ENCODE results near the gene SETD6. TPM values are rescaled to one million over a fixed set of nuclear protein-coding genes. Genes with fewer than 3 reads are reported as not detected.
"Not testable (repeated sequence)": the region's sequence is repeated elsewhere in the genome, so short reads cannot be mapped to it uniquely, and the experiment has no call there.

The SETD6 gene
- total RNA-seq, 1 donor from 2014 or later: 79.1 TPM

- intact Hi-C loops (cut with DNase I): loop anchor here (2.0 kb wide), 1 partner anchor 149 kb away; no protein-coding TSS in a partner anchor
- H3K4me1 ChIP-seq: peaks cover 6% of the 10 kb centered on the region
- no peaks in the 10 kb centered on the region for H3K36me3 ChIP-seq
- H3K9me3 ChIP-seq: no peaks in the 10 kb centered on the region
- no peak overlapping the region for H3K27ac ChIP-seq
- peak overlapping the region; percentile 15 to 28 for H3K4me3 ChIP-seq
- no peak for DNase-seq (ENCODE audit: extremely low spot score in 2 of 2)
- peak; percentile 85 to 92 (median 87) for TF ChIP-seq CTCF (IDR thresholded peaks at IDR 0.05)
- no peak for TF ChIP-seq POLR2A (IDR thresholded peaks at IDR 0.05)
- H3K27me3 ChIP-seq: no peaks in the 10 kb centered on the region
Measured at GRCh38 chr16:58487566-58488351, 27.6 kb upstream of the SETD6 start.

DNA sequence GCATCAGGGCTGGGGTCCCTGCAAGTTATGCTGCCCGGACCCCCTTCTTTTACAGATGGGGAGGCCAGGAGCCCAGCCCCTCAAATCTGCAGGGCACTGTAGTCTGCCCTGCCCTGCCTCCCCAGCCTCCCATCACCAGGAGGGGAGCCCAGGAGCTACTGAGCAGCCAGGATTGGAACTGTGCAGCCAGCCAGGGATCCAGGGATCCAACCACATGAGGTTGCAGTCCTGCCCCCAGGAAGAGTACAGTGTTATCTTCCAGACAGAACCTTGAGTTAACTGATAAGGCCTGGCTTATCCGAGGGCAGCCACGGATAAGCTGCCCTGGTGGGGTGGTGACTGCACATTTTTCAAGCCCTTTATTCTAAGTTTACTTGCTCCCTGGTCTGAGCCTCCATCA, 26.8 kb upstream of the SETD6 start:
- Histone ChIP-seq H3K27me3 (no peaks in the 10 kb centered on the region), H3K4me3 (no peak overlapping the region), H3K9me3 (no peaks in the 10 kb centered on the region), H3K4me1 (peaks cover 6% of the 10 kb centered on the region), H3K36me3 (no peaks in the 10 kb centered on the region), H3K27ac (no peak overlapping the region)
- intact Hi-C loops (cut with DNase I): no loop called here
- TF ChIP-seq POLR2AphosphoS5 (IDR thresholded peaks at IDR 0.05; ENCODE audit: insufficient read depth in 1 of 2, low read depth in 1 of 2) (no peak), POLR2A (IDR thresholded peaks at IDR 0.05) (no peak), CTCF (IDR thresholded peaks at IDR 0.05) (no peak)
- DNase-seq (ENCODE audit: extremely low spot score in 2 of 2): no peak

- no peak overlapping the region for H3K4me3 ChIP-seq
- no peak for DNase-seq (ENCODE audit: extremely low spot score in 2 of 2)
- no peak for TF ChIP-seq POLR2A (IDR thresholded peaks at IDR 0.05)
- TF ChIP-seq CTCF (IDR thresholded peaks at IDR 0.05): no peak
- no peak for TF ChIP-seq POLR2AphosphoS5 (IDR thresholded peaks at IDR 0.05; ENCODE audit: insufficient read depth in 1 of 2, low read depth in 1 of 2)
- H3K9me3 ChIP-seq: no peaks in the 10 kb centered on the region
- H3K36me3 ChIP-seq: no peaks in the 10 kb centered on the region
- intact Hi-C loops (cut with DNase I): no loop called here
- H3K4me1 ChIP-seq: peaks cover 6% of the 10 kb centered on the region
- H3K27me3 ChIP-seq: no peaks in the 10 kb centered on the region
- no peak overlapping the region for H3K27ac ChIP-seq
Measured at GRCh38 chr16:58490065-58490464, 25.3 kb upstream of the SETD6 start.

GRCh38 chr16:58490539-58490938, 24.8 kb upstream of the SETD6 start:
- DNase-seq (ENCODE audit: extremely low spot score in 2 of 2); H3K27me3 ChIP-seq; H3K4me3 ChIP-seq; H3K27ac ChIP-seq; H3K9me3 ChIP-seq; H3K36me3 ChIP-seq; H3K4me1 ChIP-seq; intact Hi-C loops (cut with DNase I): not testable (repeated sequence)

DNA sequence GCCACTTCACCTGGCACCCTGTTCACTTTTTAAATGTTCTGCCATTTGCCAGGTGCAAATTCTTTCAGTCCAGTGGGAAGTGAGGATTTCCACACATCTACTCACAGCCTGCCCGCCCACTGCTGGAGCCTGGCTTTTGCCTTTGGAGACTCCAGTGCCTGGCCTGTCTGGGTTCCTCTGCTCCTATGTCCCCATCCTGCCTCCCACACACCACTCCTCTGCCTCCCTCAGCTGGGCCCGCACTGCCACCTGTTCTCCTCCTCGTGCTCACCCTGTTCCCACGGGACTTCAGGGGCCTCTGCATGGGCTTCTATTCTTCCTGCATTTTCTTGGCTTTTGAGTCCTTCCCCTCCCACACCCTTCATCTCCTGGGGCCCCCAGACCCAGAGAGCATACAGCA, 23.3 kb upstream of the SETD6 start:
- H3K36me3 ChIP-seq: no peaks in the 10 kb centered on the region
- H3K9me3 ChIP-seq: no peaks in the 10 kb centered on the region
- no peaks in the 10 kb centered on the region for H3K27me3 ChIP-seq
- H3K4me3 ChIP-seq: no peak overlapping the region
- no peak for DNase-seq (ENCODE audit: extremely low spot score in 2 of 2)
- peaks cover 10% of the 10 kb centered on the region for H3K4me1 ChIP-seq
- no peak overlapping the region for H3K27ac ChIP-seq
- TF ChIP-seq POLR2AphosphoS5 (IDR thresholded peaks at IDR 0.05; ENCODE audit: insufficient read depth in 1 of 2, low read depth in 1 of 2) (no peak), CTCF (IDR thresholded peaks at IDR 0.05) (no peak), POLR2A (IDR thresholded peaks at IDR 0.05) (no peak)
- intact Hi-C loops (cut with DNase I): no loop called here
